Spinal cord (tissue), 10 donors: ENCODE results near the gene GRHL3. TPM values are rescaled to one million over a fixed set of nuclear protein-coding genes. Genes with fewer than 3 reads are reported as not detected.

Experiments
- DNase-seq, 6 donors: peaks; one replicate each; pipeline versions ENCODE4 v3.0.0 to v3.0.0-alpha.2; 2013 to 2015; ENCODE audit warnings: low spot score in 6 of 6, low read depth in 4 of 6
- H3K27ac ChIP-seq: one replicate; pipeline ENCODE4 v1.5.1; 2013; ENCODE audit warnings: low read depth, low read length, control low read depth
- H3K27me3 ChIP-seq: one replicate; pipeline ENCODE4 v1.6.1; 2013; ENCODE audit warnings: low read length; ENCODE audit not compliant: control insufficient read depth, insufficient read depth
- H3K36me3 ChIP-seq: one replicate; pipeline ENCODE4 v1.6.1; 2013; ENCODE audit warnings: low read length; ENCODE audit not compliant: control insufficient read depth, insufficient read depth
- H3K4me1 ChIP-seq: one replicate; pipeline ENCODE4 v1.6.1; 2013; ENCODE audit warnings: low read length; ENCODE audit not compliant: control insufficient read depth, insufficient read depth
- H3K4me3 ChIP-seq: one replicate; pipeline ENCODE4 v1.5.1; 2013; ENCODE audit warnings: low read depth, low read length, control low read depth
- H3K9me3 ChIP-seq: one replicate; pipeline ENCODE4 v1.6.1; 2013; ENCODE audit warnings: low read length; ENCODE audit not compliant: control insufficient read depth, insufficient read depth
- WGBS: methylation state at CpG from one replicate; pipeline ENCODE4 v1.1.5; 2013; ENCODE audit warnings: missing lambda C conversion rate; ENCODE audit not compliant: insufficient coverage; 5-methylcytosine and 5-hydroxymethylcytosine counted together
- polyA plus RNA-seq, 2 donors: library from polyadenylated mRNA; unstranded; fragments of 120-200 nt; gene quantifications; one replicate each; pipeline ENCODE4 v1.2.1, GENCODE V29; 2013; ENCODE audit not compliant: insufficient read length in 2 of 2
- total RNA-seq, 2 donors: library from RNA; depleted of rRNA in 1 of 2; stranded (reverse); fragments of 120-200 nt in 1 of 2; fragments of >200 nt in 1 of 2; gene quantifications; one replicate each; pipeline versions ENCODE4 v1.2.3 to v1.2.4, GENCODE V29; 2013 to 2014
- donor health status: healthy.

The GRHL3 gene
- total and polyA plus RNA-seq, 4 donors: 0.69 to 3.0 (median 2.7) TPM

DNA sequence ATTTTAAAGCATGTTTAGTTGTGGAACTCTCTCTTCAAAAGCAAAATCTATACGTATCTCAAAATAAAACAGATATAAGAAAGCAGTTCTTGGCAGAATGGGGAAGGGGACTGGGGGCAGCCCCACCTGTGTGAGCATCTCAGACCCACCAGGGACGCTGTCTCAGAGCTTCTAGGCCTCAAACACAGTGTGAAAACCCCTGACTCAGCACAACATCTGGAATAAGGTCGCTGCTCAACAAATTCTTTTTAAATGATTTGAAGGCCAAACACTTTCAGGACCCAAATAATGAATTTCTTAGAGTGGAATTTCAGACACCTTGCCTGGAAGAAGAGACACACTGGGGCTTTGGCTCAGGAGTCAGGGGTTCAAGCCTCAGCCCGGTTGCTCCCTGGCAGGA, 27.1 kb upstream of the GRHL3 start:
- H3K4me1 ChIP-seq: peaks cover 30% of the 10 kb centered on the region
- no peak for DNase-seq
- H3K27me3 ChIP-seq: no peaks in the 10 kb centered on the region
- H3K4me3 ChIP-seq: no peak overlapping the region
- no peaks in the 10 kb centered on the region for H3K9me3 ChIP-seq
- H3K27ac ChIP-seq: no peak overlapping the region
- 86% methylated on average over 1 of the region's 4 CpGs for WGBS
- no peaks in the 10 kb centered on the region for H3K36me3 ChIP-seq

DNA sequence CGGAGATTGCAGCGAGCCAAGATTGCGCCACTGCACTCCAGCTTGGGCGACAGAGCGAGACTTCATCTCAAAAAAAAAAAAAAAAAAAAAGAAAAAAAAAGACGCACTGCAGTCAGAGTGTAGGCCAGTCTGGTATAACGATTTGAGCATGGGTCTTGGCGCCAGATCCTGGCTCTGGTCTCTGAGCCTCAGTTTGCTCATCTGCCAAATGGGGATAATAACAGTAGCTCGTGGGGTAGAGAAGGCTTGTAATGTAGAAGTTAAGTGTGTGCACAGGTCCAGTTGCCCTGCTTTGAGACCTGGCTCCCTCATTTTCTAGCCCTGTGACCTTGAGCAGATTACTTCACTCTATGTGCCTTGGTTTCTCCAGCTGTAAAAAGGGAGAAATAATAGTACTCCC, 26.3 kb upstream of the GRHL3 start:
- peaks cover 30% of the 10 kb centered on the region for H3K4me1 ChIP-seq
- H3K4me3 ChIP-seq: no peak overlapping the region
- H3K27me3 ChIP-seq: no peaks in the 10 kb centered on the region
- no peak for DNase-seq
- H3K36me3 ChIP-seq: no peaks in the 10 kb centered on the region
- no peak overlapping the region for H3K27ac ChIP-seq
- 95% methylated on average over 5 of the region's 9 CpGs for WGBS
- H3K9me3 ChIP-seq: no peaks in the 10 kb centered on the region

DNA sequence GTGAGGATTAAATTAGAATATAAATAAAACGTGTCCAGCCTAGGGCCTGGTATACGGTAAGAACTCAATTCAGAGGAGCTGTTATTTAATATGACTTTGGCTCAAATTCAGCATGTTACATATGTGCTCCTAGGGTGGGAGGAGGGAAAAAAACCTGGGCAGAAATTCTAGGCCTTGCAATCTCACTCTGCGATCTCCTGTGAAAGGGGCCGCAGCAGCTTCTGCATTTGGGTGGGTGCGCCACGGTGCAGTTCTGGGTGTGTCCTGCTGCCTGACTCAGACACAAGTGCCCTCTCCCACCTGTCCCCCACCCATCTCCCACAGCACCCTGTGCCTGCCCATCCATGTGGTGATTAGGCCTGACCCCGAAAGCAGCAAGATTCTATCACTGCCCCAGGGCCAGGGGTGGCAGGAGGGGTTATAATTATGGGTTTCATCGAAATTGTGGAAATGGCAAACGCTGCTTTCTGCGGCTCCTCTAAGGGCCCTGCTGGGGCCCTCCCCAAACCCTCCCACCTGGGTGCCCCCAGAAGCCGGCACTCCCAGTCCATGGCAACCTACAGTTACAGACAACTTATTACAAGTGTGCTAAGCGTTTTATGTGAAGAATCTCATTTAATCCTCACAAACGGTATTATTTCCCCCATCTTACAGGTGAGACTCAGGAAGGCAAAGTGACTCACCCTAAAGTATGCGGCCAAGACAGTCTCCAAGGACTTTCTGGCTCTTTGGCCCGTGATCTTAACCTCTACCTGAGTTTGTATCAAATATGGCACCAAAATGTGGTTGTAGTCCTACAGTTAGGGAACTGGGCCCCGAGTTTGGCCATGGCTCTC, 25.5 kb upstream of the GRHL3 start:
- WGBS: 83% methylated on average over 8 of the region's 16 CpGs
- Histone ChIP-seq H3K4me1 (peaks cover 29% of the 10 kb centered on the region), H3K27ac (no peak overlapping the region), H3K4me3 (no peak overlapping the region), H3K36me3 (no peaks in the 10 kb centered on the region), H3K9me3 (no peaks in the 10 kb centered on the region), H3K27me3 (no peaks in the 10 kb centered on the region)
- no peak for DNase-seq

DNA sequence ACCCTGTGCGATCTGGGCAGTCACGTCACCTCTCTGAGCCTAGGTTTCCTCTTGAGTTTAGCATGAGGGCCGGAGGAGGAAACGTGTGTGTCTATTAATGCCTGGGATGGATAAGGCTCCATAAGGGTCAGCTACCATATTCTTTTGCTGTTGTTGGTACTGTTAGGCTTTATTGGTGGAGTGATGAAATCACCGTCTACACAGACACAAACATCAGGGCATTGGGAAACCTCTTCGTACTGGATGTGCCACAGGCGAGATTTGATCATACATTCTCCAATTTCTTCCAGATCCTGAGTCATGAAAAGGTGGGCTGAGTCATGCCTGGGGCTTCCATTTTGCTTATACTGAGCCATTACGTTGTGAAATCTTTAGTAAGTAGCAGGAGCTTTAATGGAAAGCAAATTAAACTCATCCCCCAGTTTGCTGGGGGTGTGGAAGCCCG, 24.9 kb upstream of the GRHL3 start:
- 92% methylated on average over 4 of the region's 9 CpGs for WGBS

DNA sequence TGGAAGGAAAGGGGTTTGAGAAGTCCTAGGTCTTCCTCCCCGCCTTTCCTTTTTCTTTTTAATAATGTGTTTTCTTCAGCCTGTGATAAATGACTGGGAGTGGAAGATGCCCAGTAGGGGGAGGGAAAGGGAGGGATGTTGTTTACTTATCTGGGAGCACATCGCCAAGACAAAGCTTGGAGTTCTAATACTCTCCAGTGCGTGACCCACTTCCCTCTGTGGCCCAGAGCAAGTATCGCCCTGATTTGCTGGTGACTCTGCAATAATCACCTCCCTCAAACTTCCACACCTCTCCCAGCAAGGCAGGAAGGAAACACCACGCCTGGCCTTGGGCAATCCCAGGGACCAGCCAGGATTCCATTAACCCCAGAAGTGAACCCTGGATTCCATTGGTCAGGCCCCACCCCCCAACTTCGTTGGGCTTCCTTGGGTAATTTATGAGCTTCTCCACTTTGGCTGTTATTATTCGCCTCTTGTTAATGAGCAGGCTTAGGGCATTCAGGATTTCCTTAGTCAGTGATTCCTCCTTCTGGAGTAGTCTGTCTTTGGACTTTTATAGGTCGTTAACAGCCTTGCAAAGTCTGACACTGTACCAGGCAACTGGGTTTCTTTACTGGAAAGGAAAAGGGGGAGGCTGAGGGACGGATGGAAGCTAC, 24.3 kb upstream of the GRHL3 start:
- H3K4me1 ChIP-seq: peaks cover 17% of the 10 kb centered on the region
- no peaks in the 10 kb centered on the region for H3K27me3 ChIP-seq

More for the DNA sequence above, 24.9 kb upstream of the GRHL3 start:
- Histone ChIP-seq H3K36me3 (no peaks in the 10 kb centered on the region), H3K4me1 (peaks cover 23% of the 10 kb centered on the region), H3K27me3 (no peaks in the 10 kb centered on the region), H3K9me3 (no peaks in the 10 kb centered on the region), H3K4me3 (no peak overlapping the region), H3K27ac (no peak overlapping the region)
- no peak for DNase-seq

DNA sequence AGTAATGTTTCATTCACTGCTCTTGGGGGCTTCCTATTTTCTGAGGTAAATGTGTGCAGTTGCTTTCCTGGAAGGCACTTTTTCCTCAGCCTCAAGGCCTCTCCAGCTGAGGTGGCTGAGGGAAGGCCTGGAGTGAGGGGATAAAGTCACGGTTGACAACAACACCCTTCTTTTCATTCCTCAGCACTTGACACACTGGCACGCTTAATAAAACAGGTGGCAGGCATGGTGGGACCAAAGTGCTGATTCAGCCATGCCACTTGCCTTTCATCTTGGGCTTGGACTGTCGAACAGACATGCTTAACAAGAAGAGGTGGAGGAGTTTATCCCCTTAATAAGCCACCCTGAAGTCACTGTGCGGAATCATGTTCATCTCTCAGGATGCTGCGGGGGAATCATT, 23.6 kb upstream of the GRHL3 start:
- H3K36me3 ChIP-seq: no peaks in the 10 kb centered on the region
- H3K4me3 ChIP-seq: no peak overlapping the region
- H3K27ac ChIP-seq: no peak overlapping the region
- 50% methylated on average over 1 of the region's 5 CpGs for WGBS
- DNase-seq: no peak
- no peaks in the 10 kb centered on the region for H3K9me3 ChIP-seq
- peaks cover 12% of the 10 kb centered on the region for H3K4me1 ChIP-seq
- no peaks in the 10 kb centered on the region for H3K27me3 ChIP-seq

More for the DNA sequence above, 24.3 kb upstream of the GRHL3 start:
- H3K27ac ChIP-seq: peak overlapping the region; percentile 54
- H3K9me3 ChIP-seq: no peaks in the 10 kb centered on the region
- DNase-seq: peak in 1 of 6 donors; percentile 53
- H3K4me3 ChIP-seq: no peak overlapping the region
- H3K36me3 ChIP-seq: no peaks in the 10 kb centered on the region
- 33% methylated on average over 6 of the region's 9 CpGs for WGBS

DNA sequence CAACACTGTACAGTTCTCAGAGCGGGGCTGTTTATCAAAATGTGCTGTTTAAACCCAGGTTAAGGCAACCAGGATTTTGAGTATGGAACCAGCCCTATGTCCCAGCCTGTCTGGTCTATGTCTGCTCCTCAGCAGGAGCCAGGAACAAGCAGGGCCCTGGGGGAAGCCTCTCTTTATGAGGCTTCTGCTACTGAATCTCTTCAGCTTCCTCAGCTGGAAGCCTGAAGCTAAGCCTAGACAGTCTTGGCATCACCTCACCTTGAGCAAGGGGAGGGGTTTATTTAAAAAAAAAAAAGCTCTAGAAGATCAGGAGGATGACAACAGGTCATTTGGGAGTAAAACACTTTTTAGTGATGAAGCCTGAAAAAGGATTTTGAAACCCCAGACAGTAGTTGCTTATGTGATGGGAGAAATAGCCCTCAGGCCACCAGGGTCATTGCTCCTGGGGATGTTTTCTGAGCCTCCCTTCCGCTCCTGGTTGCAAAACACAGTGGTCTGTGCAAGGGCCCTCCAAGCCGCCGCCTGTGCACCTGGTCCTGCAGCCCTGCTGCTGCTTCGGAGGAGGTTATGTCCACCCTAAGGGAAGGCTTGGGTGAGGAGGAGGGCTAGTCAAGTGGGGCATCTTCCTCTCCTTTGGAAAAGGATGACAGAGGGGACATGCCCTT, 21.8 kb upstream of the GRHL3 start:
- WGBS: 96% methylated on average over 2 of the region's 5 CpGs
- Histone ChIP-seq H3K4me3 (no peak overlapping the region), H3K9me3 (no peaks in the 10 kb centered on the region), H3K4me1 (peaks cover 15% of the 10 kb centered on the region), H3K36me3 (no peaks in the 10 kb centered on the region), H3K27ac (no peak overlapping the region), H3K27me3 (no peaks in the 10 kb centered on the region)
- DNase-seq: no peak

DNA sequence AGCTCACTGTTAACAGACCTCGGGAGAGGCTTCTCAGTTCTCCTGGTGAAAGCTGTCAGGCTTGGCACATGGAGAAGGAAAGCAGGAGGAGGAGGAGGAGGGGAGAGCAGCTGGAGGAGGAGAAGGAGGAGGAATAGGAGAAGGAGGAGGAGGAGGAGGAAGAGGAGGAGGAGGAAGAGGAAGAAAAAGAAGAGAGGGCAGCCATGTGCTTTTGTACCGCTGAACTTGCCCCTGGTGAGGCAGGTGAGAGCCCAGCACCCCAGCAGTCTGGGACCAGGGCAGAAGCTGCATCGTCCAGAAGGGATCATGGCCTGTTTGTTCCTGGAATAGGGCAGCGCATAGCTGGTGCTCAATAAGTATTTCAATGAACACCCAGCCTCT, 21.3 kb upstream of the GRHL3 start:
- Histone ChIP-seq H3K9me3 (no peaks in the 10 kb centered on the region), H3K4me3 (no peak overlapping the region), H3K27ac (no peak overlapping the region), H3K4me1 (peaks cover 15% of the 10 kb centered on the region), H3K27me3 (no peaks in the 10 kb centered on the region), H3K36me3 (no peaks in the 10 kb centered on the region)
- WGBS: 85% methylated on average over 4 of the region's 4 CpGs
- DNase-seq: no peak

DNA sequence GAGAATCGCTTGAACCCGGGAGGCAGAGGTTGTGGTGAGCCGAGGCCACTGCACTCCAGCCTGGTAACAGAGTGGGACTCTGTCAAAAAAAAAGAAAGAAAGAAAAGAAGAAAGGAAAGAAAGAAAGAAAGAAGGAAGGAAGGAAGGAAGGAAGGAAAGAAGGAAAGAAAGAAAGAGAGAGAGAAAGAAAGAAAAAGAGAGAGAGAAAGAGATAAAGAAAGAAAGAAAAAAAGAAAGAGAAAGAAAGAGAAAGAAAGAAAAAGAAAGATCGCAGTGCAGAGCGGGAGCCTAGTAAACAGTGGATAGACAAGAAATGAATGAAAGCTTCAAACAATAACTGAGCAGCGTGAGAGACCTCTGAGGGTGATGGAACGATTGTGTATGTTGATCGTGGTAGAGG, 20.6 kb upstream of the GRHL3 start:
- 100% methylated on average over 6 of the region's 8 CpGs for WGBS
- H3K9me3 ChIP-seq: no peaks in the 10 kb centered on the region
- peaks cover 15% of the 10 kb centered on the region for H3K4me1 ChIP-seq
- no peaks in the 10 kb centered on the region for H3K27me3 ChIP-seq
- H3K36me3 ChIP-seq: no peaks in the 10 kb centered on the region
- no peak overlapping the region for H3K27ac ChIP-seq
- no peak overlapping the region for H3K4me3 ChIP-seq
- DNase-seq: no peak
